CD14-positive monocyte (primary cell): ENCODE results near the gene ID1. TPM values are rescaled to one million over a fixed set of nuclear protein-coding genes. Genes with fewer than 3 reads are reported as not detected.
A peak's percentile ranks its signal among the peaks of the same experiment; 100 is the strongest.

ENCODE experiments used
- DNase-seq, 3 donors: peaks; one replicate each; pipeline ENCODE4 v3.0.0-alpha.2; 2011 to 2022
- H2AFZ ChIP-seq: 2 replicates; pipeline ENCODE4 v1.6.0; 2012; ENCODE audit warnings: mild to moderate bottlenecking, low read depth, low read length, inconsistent platforms; ENCODE audit not compliant: insufficient read depth, poor library complexity, severe bottlenecking
- H3K27ac ChIP-seq, 2 donors: 1 replicate in 1 of 2; 2 replicates in 1 of 2; pipeline ENCODE4 v1.5.1; 2012 to 2013; ENCODE audit warnings: low read length in 2 of 2, control low read depth in 1 of 2, inconsistent platforms in 1 of 2, low read depth in 1 of 2, mild to moderate bottlenecking in 1 of 2
- H3K27me3 ChIP-seq, 2 donors: one replicate each; pipeline versions ENCODE4 v1.6.0 to v1.6.1; 2011 to 2013; ENCODE audit warnings: low read length in 2 of 2; ENCODE audit not compliant: control insufficient read depth in 2 of 2, insufficient read depth in 2 of 2
- H3K36me3 ChIP-seq, 2 donors: replicated peaks in 1 of 2; 1 replicate in 1 of 2; 2 replicates in 1 of 2; pipeline versions ENCODE4 v1.5.1 to v1.6.1; 2012 to 2013; ENCODE audit warnings: low read length in 2 of 2, control low read depth in 1 of 2, inconsistent platforms in 1 of 2, mild to moderate bottlenecking in 1 of 2; ENCODE audit not compliant: insufficient read depth in 2 of 2, control insufficient read depth in 1 of 2
- H3K4me1 ChIP-seq, 2 donors: 1 replicate in 1 of 2; 2 replicates in 1 of 2; pipeline versions ENCODE4 v1.5.1 to v1.6.1; 2012 to 2013; ENCODE audit warnings: low read length in 2 of 2, control low read depth in 1 of 2, inconsistent platforms in 1 of 2, mild to moderate bottlenecking in 1 of 2, moderate library complexity in 1 of 2; ENCODE audit not compliant: insufficient read depth in 2 of 2, control insufficient read depth in 1 of 2
- H3K4me2 ChIP-seq: replicated peaks from 2 replicates; pipeline ENCODE3; 2012; ENCODE audit warnings: low read length, moderate library complexity, mild to moderate bottlenecking; ENCODE audit not compliant: poor library complexity, severe bottlenecking; ENCODE audit errors: extremely low read depth
- H3K4me3 ChIP-seq, 3 experiments: fragments of 200-600 bp in 1 of 3; sonication (generic) in 1 of 3; replicated peaks in 1 of 3; 1 replicate in 2 of 3; 2 replicates in 1 of 3; pipeline ENCODE4 v1.5.1; 2011 to 2013; ENCODE audit warnings: low read length in 3 of 3, mild to moderate bottlenecking in 3 of 3, control low read depth in 2 of 3, low read depth in 2 of 3, inconsistent platforms in 1 of 3, moderate library complexity in 1 of 3
- H3K79me2 ChIP-seq: 2 replicates; pipeline ENCODE4 v1.6.0; 2012; ENCODE audit warnings: mild to moderate bottlenecking, control low read depth, inconsistent platforms, low read length, moderate library complexity; ENCODE audit not compliant: insufficient read depth
- H3K9ac ChIP-seq: 2 replicates; pipeline ENCODE4 v1.6.0; 2017; ENCODE audit warnings: low read length, mild to moderate bottlenecking; ENCODE audit not compliant: insufficient read depth, poor library complexity, severe bottlenecking
- H3K9me3 ChIP-seq, 2 donors: replicated peaks in 1 of 2; 1 replicate in 1 of 2; 2 replicates in 1 of 2; pipeline versions ENCODE4 v1.5.1 to v1.6.1; 2012 to 2013; ENCODE audit warnings: low read length in 2 of 2, control low read depth in 1 of 2; ENCODE audit not compliant: control insufficient read depth in 1 of 2, insufficient read depth in 1 of 2
- H4K20me1 ChIP-seq: 2 replicates; pipeline ENCODE4 v1.6.0; 2012; ENCODE audit warnings: mild to moderate bottlenecking, low read length, control low read depth, moderate library complexity; ENCODE audit not compliant: insufficient read depth
- H3K27ac Mint-ChIP-seq, 7 donors: one replicate each; pipeline ENCODE4 v1.8.0; 2020; ENCODE audit warnings: mild to moderate bottlenecking in 7 of 7, mixed read lengths in 7 of 7, moderate library complexity in 6 of 7, inconsistent platforms in 2 of 7
- H3K27me3 Mint-ChIP-seq, 3 donors: one replicate each; pipeline ENCODE4 v1.8.0; 2021 to 2022; ENCODE audit warnings: low read depth in 3 of 3, mild to moderate bottlenecking in 3 of 3, mixed read lengths in 3 of 3, moderate library complexity in 3 of 3, inconsistent platforms in 1 of 3
- H3K36me3 Mint-ChIP-seq, 2 donors: one replicate each; pipeline ENCODE4 v1.8.0; 2020; ENCODE audit warnings: mixed read lengths in 2 of 2, inconsistent platforms in 1 of 2, mild to moderate bottlenecking in 1 of 2
- H3K4me1 Mint-ChIP-seq: one replicate; pipeline ENCODE4 v1.8.0; 2020; ENCODE audit warnings: mild to moderate bottlenecking, mixed read lengths
- H3K4me3 Mint-ChIP-seq, 2 donors: one replicate each; pipeline ENCODE4 v1.8.0; 2020; ENCODE audit warnings: mild to moderate bottlenecking in 2 of 2, mixed read lengths in 2 of 2, moderate library complexity in 1 of 2
- H3K9me3 Mint-ChIP-seq, 7 donors: one replicate each; pipeline ENCODE4 v1.8.0; 2020 to 2022; ENCODE audit warnings: mixed read lengths in 7 of 7, mild to moderate bottlenecking in 6 of 7, moderate library complexity in 6 of 7, inconsistent platforms in 2 of 7
- WGBS: methylation state at CpG from one replicate; pipeline ENCODE4 v1.1.5; 2013; ENCODE audit warnings: missing lambda C conversion rate; ENCODE audit not compliant: insufficient coverage; 5-methylcytosine and 5-hydroxymethylcytosine counted together
- intact Hi-C, 2 donors: fragments of 100-400 bp; cut with micrococcal nuclease; formaldehyde crosslinking; loops; one replicate each; pipeline versions ENCODE4 v1.15.0 to v1.15.1; 2023
- polyA plus RNA-seq, 3 donors: library from polyadenylated mRNA; depleted of rRNA in 1 of 3; unstranded in 2 of 3; stranded (reverse) in 1 of 3; fragments of 300-500 nt in 2 of 3; fragments of >200 nt in 1 of 3; fragmentation: Illumina TruSeq in 2 of 3; gene quantifications; 1 replicate in 2 of 3; 2 replicates in 1 of 3; pipeline ENCODE4 v1.2.3, GENCODE V29; 2012 to 2021
- TF ChIP-seq, protein P1 (sequence below): fragments of 200-600 bp; IDR thresholded peaks from one replicate; pipeline ENCODE4 v1.8.0; 2022; ENCODE audit warnings: antibody characterized with exemption, mild to moderate bottlenecking

ID1 gene
- polyA plus RNA-seq, 3 donors = 3.9 to 129 (median 12.5) TPM

DNA sequence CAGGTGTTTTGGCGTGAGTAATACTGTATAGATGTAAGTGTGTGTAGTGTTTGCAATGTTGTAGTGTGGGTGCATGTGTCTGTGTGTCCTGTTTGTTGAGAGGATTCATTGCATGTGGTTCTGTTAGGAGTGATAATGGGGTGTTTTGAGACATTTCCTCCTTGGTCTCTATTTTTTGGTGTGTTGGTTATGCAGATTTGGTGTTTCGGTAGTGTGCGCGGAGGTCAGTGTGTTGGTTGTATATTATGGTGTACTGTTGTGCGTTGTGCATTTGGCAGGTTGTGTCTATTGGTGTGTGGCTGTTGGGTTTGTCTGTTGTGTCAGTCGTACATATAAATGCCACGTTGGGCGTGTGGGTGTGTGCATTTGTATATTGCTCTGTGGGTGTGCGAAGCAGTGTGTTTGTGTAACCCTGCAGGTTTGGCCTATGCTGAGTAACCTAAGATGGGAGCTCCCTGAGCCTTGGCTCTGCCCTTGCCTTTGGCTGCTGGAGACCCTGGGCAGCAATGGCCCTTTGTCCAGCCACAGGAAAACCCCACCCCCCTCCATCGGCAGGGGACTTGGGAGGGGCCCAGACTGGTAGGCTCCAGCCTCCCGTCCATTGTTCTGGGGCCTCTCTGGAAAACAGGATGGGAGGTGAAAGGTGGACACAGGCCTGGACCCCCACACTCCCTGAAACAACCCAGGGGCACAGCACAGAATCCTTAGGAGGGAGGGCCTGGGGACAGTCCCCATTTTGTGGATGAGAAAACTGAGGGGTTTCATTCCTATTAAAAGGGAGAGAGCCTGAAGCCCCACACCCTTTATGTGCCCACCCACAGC, 10.3 kb upstream of the ID1 start:
- Mint-ChIP-seq H3K36me3 (no peaks in the 10 kb centered on the region), H3K4me3 (no peak overlapping the region), H3K27ac (peak overlapping the region in 1 of 7 donors; percentile 2), H3K27me3 (peaks cover 2 to 6% (median 4%) of the 10 kb centered on the region in 3 donors), H3K9me3 (peaks cover 0 to 4% (median 0%) of the 10 kb centered on the region in 7 donors), H3K4me1 (peaks cover 7% of the 10 kb centered on the region)
- H3K9me3 ChIP-seq = no peaks in the 10 kb centered on the region
- DNase-seq = no peak
- TF ChIP-seq, protein P1, sequence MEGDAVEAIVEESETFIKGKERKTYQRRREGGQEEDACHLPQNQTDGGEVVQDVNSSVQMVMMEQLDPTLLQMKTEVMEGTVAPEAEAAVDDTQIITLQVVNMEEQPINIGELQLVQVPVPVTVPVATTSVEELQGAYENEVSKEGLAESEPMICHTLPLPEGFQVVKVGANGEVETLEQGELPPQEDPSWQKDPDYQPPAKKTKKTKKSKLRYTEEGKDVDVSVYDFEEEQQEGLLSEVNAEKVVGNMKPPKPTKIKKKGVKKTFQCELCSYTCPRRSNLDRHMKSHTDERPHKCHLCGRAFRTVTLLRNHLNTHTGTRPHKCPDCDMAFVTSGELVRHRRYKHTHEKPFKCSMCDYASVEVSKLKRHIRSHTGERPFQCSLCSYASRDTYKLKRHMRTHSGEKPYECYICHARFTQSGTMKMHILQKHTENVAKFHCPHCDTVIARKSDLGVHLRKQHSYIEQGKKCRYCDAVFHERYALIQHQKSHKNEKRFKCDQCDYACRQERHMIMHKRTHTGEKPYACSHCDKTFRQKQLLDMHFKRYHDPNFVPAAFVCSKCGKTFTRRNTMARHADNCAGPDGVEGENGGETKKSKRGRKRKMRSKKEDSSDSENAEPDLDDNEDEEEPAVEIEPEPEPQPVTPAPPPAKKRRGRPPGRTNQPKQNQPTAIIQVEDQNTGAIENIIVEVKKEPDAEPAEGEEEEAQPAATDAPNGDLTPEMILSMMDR = no peak
- intact Hi-C loops = no loop called here
- no peaks in the 10 kb centered on the region for H3K79me2 ChIP-seq
- H3K27me3 ChIP-seq = no peaks in the 10 kb centered on the region
- 98% methylated on average over 8 of the region's 11 CpGs for WGBS
- no peaks in the 10 kb centered on the region for H3K4me1 ChIP-seq
- no peak overlapping the region for H3K9ac ChIP-seq
- H3K4me2 ChIP-seq = no peak overlapping the region
- H3K27ac ChIP-seq = no peak overlapping the region
- H4K20me1 ChIP-seq = no peaks in the 10 kb centered on the region
- H3K36me3 ChIP-seq = no peaks in the 10 kb centered on the region
- no peak overlapping the region for H2AFZ ChIP-seq
- H3K4me3 ChIP-seq = no peak overlapping the region

DNA sequence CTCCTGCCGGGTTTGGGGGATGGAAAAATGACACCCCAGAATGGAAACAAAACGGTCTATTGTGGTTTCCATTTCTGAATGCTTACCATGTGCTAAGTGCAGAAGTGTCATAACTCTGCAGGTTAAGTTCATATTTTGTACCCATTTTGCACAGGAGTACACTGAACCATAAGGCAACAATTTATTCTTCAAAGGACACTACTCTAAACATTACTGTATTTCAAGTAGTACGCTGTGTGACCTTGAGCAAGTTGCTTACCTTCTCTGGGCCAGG, 9.8 kb upstream of the ID1 start:
- Histone ChIP-seq H3K4me3 (no peak overlapping the region), H3K4me1 (no peaks in the 10 kb centered on the region), H3K36me3 (no peaks in the 10 kb centered on the region), H3K27ac (no peak overlapping the region), H4K20me1 (no peaks in the 10 kb centered on the region), H3K9ac (no peak overlapping the region), H3K4me2 (no peak overlapping the region), H3K9me3 (no peaks in the 10 kb centered on the region), H3K79me2 (no peaks in the 10 kb centered on the region), H3K27me3 (no peaks in the 10 kb centered on the region), H2AFZ (no peak overlapping the region)
- Mint-ChIP-seq H3K4me1 (peaks cover 7% of the 10 kb centered on the region), H3K9me3 (peaks cover 0 to 4% (median 0%) of the 10 kb centered on the region in 7 donors), H3K36me3 (no peaks in the 10 kb centered on the region), H3K4me3 (no peak overlapping the region), H3K27me3 (peaks cover 2 to 4% (median 3%) of the 10 kb centered on the region in 3 donors), H3K27ac (no peak overlapping the region)
- TF ChIP-seq, protein P1 = no peak
- intact Hi-C loops = no loop called here
- WGBS = 73% methylated on average over 2 of the region's 3 CpGs
- DNase-seq = no peak
